PFSK-1 (cell line): ENCODE results near the gene C22orf39.

Experiments
- FOXP2 ChIP-seq: optimal IDR thresholded peaks from 2 replicates; pipeline ENCODE3; 2011; ENCODE audit warnings: borderline replicate concordance, control low read depth, inconsistent platforms; ENCODE audit not compliant: insufficient read depth; ENCODE audit errors: extremely low read length, extremely low read depth
- POLR2AphosphoS5 ChIP-seq: IDR thresholded peaks from 2 replicates; pipeline ENCODE4 v1.6.1; 2012; ENCODE audit warnings: low read depth, mild to moderate bottlenecking, control low read depth, low read length, moderate library complexity
- SIN3A ChIP-seq: IDR thresholded peaks from 2 replicates; pipeline ENCODE4 v1.6.1; 2012; ENCODE audit warnings: mild to moderate bottlenecking, low read length, moderate library complexity, borderline replicate concordance; ENCODE audit not compliant: insufficient read depth
- TAF1 ChIP-seq: IDR thresholded peaks from 2 replicates; pipeline ENCODE4 v1.6.1; 2012; ENCODE audit warnings: low read length, control low read depth, borderline replicate concordance; ENCODE audit not compliant: insufficient read depth
- TF ChIP-seq, protein P1 (sequence below), 2 experiments: IDR thresholded peaks; 2 replicates each; pipeline versions ENCODE4 v1.6.1 to v1.8.0; 2011 to 2012; ENCODE audit warnings: low read depth in 2 of 2, low read length in 2 of 2, control low read depth in 1 of 2, inconsistent platforms in 1 of 2, mild to moderate bottlenecking in 1 of 2, moderate library complexity in 1 of 2; ENCODE audit not compliant: insufficient read depth in 1 of 2

C22orf39 gene

GRCh38 chr22:19469421-19469820, 21.9 kb upstream of the C22orf39 start:
- TF ChIP-seq FOXP2 (no peak), SIN3A (no peak), TAF1 (no peak), POLR2AphosphoS5 (no peak)
- TF ChIP-seq, protein P1, sequence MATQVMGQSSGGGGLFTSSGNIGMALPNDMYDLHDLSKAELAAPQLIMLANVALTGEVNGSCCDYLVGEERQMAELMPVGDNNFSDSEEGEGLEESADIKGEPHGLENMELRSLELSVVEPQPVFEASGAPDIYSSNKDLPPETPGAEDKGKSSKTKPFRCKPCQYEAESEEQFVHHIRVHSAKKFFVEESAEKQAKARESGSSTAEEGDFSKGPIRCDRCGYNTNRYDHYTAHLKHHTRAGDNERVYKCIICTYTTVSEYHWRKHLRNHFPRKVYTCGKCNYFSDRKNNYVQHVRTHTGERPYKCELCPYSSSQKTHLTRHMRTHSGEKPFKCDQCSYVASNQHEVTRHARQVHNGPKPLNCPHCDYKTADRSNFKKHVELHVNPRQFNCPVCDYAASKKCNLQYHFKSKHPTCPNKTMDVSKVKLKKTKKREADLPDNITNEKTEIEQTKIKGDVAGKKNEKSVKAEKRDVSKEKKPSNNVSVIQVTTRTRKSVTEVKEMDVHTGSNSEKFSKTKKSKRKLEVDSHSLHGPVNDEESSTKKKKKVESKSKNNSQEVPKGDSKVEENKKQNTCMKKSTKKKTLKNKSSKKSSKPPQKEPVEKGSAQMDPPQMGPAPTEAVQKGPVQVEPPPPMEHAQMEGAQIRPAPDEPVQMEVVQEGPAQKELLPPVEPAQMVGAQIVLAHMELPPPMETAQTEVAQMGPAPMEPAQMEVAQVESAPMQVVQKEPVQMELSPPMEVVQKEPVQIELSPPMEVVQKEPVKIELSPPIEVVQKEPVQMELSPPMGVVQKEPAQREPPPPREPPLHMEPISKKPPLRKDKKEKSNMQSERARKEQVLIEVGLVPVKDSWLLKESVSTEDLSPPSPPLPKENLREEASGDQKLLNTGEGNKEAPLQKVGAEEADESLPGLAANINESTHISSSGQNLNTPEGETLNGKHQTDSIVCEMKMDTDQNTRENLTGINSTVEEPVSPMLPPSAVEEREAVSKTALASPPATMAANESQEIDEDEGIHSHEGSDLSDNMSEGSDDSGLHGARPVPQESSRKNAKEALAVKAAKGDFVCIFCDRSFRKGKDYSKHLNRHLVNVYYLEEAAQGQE (IDR thresholded peaks at IDR 0.05; ENCODE audit: insufficient read depth in 1 of 2, low read depth in 2 of 2, low read length in 2 of 2): no peak

DNA sequence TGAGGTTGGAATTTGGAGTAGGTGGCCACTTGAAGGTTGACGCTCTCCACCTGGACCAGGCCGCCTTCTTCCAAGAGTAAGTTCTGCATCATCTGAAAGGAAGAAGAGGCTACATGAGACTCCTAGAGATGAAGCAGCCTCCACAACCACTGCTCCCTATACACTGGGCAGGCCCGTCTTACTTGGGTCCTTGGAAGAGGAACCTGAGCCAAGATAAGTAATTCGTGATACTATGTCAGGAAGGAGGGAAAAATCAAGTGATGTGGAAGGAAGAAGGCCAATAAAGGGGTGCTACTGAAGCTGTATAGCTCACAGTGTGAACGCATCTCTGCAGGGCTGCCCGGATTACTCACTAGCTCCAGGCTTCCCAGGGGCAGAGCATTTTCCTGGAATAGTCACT, 20.4 kb upstream of the C22orf39 start:
- no peak for TF ChIP-seq TAF1
- no peak for TF ChIP-seq FOXP2
- no peak for TF ChIP-seq SIN3A
- no peak for TF ChIP-seq POLR2AphosphoS5
- TF ChIP-seq, protein P1 (IDR thresholded peaks at IDR 0.05; ENCODE audit: insufficient read depth in 1 of 2, low read depth in 2 of 2, low read length in 2 of 2): no peak

GRCh38 chr22:19466848-19467752, 19.6 kb upstream of the C22orf39 start:
- TF ChIP-seq, protein P1 (IDR thresholded peaks at IDR 0.05; ENCODE audit: insufficient read depth in 1 of 2, low read depth in 2 of 2, low read length in 2 of 2): no peak
- TF ChIP-seq TAF1 (no peak), SIN3A (no peak), FOXP2 (no peak), POLR2AphosphoS5 (no peak)

DNA sequence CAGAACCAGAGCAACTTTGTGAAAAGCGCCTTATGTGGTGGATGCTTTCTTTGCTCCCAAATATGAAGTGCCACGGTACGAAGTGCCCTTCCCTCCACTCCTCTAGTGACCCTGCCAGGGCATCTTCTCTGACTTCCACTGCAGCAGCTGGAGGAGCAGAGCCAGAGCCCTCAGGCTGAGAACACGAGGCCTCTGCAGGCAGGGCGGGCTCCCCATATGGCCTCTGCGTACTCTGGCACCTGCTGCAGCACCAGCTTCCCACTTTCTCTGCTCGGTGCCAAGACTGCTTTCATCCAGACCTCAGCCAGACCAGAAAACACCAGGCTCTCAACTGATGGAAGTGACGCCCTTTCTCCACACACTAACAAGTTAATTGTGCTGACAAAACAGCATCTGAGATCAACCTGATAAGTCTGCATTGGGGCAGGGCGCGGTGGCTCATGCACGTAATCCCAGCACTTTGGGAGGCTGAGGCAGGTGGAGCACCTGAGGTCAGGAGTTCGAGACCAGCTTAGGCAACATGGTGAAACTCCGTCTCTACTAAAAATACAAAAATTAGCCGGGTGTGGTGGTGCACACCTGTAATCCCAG, 18.7 kb upstream of the C22orf39 start:
- TF ChIP-seq FOXP2 (no peak), SIN3A (no peak), POLR2AphosphoS5 (no peak), TAF1 (no peak)
- TF ChIP-seq, protein P1 (IDR thresholded peaks at IDR 0.05; ENCODE audit: insufficient read depth in 1 of 2, low read depth in 2 of 2, low read length in 2 of 2): no peak
